AG09319 (cell line): ENCODE data around the gene SERINC3.

Experiments used
- DNase-seq: peaks from one replicate; pipeline ENCODE4 v3.0.0-alpha.2; 2010; ENCODE audit warnings: low read depth; ENCODE audit errors: extremely low read depth
- TF ChIP-seq, protein P1 (sequence below): IDR thresholded peaks from 2 replicates; pipeline ENCODE4 v1.5.1; 2011; ENCODE audit warnings: low read depth, mild to moderate bottlenecking, inconsistent platforms, low read length, moderate library complexity

The SERINC3 gene

GRCh38 chr20:44457016-44457415 is 64.9 kb downstream of the SERINC3 start:
- TF ChIP-seq, protein P1, sequence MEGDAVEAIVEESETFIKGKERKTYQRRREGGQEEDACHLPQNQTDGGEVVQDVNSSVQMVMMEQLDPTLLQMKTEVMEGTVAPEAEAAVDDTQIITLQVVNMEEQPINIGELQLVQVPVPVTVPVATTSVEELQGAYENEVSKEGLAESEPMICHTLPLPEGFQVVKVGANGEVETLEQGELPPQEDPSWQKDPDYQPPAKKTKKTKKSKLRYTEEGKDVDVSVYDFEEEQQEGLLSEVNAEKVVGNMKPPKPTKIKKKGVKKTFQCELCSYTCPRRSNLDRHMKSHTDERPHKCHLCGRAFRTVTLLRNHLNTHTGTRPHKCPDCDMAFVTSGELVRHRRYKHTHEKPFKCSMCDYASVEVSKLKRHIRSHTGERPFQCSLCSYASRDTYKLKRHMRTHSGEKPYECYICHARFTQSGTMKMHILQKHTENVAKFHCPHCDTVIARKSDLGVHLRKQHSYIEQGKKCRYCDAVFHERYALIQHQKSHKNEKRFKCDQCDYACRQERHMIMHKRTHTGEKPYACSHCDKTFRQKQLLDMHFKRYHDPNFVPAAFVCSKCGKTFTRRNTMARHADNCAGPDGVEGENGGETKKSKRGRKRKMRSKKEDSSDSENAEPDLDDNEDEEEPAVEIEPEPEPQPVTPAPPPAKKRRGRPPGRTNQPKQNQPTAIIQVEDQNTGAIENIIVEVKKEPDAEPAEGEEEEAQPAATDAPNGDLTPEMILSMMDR, result no peak
- DNase-seq, result no peak

- TF ChIP-seq, protein P1, result no peak
- no peak for DNase-seq
Measured at GRCh38 chr20:44456611-44457010, 65.3 kb downstream of the SERINC3 start.

DNA sequence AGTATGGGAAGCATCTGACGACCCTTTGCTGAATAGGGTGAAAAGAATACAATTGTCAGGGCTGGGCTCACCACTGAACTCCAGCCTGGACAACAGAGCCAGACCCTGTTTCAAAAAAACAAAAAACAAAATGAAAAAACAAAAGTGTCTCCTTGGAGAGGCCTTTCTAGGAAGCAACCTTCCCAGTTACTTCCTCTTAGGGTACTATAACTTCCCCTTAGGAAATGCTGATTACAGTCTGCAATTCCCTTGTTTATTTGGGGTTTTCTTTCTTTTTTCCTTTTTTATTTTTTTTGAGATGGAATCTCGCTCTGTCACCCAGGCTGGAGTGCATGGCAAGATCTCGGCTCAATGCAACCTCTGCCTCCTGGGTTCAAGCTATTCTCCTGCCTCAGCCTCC is 66.7 kb downstream of the SERINC3 start:
- no peak for DNase-seq
- TF ChIP-seq, protein P1, result no peak

DNA sequence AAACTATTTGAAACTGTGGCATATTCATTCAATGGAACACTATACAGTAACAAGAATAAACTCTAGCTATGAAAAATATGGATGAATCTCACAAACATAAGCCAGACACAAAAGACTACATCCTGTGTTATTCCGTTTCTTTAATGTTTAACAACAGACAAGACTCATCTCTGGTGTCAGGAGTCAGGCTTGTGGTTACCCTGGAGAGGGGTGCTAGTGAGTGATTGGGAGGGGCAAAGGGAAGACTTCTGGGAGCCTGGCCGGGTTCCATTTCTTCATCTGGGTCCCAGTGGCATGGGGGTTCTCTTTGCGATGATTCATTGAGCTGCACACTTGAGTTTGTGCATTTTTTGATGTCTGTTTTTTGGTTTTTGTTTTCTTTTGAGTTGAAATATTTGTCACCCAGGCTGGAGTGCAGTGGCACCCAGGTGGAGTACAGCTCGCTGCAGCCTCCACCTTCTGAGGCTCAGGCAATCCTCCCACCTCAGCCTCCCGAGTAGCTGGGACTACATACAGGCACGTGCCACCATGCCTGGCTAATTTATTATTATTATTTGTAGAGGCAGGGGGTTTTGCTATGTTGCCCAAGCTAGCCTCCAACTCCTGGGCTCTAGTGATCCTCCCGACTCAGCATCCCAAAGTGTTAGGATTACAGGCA is 67.4 kb downstream of the SERINC3 start:
- no peak for DNase-seq
- TF ChIP-seq, protein P1, result no peak

- TF ChIP-seq, protein P1, result no peak
- no peak for DNase-seq
Measured at GRCh38 chr20:44450903-44451450, 70.9 kb downstream of the SERINC3 start.

DNA sequence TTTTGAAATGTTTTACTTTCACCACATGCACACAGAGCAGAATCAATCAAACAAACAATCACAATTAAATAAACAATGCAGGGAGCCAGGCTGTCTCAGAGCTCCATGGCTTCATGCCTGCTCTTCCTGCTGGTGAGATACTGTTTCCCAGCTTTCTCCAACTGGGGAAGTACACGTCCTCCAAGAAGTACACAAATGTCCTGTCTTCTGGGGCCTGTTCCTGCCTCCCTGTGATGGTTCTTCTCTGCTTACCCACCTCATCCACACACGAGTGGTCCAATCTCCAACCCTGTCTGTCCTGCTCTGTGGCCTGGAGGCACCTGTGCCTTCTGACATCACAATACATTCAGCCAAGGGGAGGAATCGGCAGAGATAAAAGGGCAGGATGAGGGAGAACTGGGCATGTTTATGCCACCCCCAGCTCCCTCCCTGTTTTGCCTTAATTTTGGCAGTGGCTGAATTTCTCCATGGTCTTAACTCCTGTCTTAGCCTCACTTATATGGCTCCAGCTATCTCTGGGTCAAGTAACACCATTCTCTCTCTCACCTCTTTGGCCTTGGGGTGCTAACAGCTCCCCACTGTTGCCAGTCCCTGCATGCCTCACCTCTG is 71.5 kb downstream of the SERINC3 start:
- DNase-seq, result no peak
- TF ChIP-seq, protein P1, result no peak

DNA sequence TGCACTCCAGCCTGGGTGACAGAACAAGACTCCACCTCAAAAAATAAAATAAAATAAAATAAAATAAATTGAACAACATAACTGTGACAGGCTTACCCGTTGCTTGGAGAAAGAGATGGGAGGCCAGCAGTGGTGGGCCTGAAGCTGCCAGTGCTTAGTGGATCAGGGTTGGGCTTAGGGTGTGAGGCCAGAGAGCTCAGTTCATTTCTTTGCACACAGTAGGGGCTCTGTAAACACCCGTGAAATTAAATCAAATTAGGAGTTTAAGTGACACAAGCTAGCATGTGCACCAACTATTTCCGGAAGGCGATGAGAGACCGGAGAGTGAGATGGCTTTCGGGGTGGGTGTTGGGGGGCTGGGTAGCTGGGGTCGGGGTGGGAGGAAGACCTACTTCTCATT is 72.0 kb downstream of the SERINC3 start:
- TF ChIP-seq, protein P1, result no peak
- no peak for DNase-seq
